ENCODE measurements around the gene NLRP12.

DNA sequence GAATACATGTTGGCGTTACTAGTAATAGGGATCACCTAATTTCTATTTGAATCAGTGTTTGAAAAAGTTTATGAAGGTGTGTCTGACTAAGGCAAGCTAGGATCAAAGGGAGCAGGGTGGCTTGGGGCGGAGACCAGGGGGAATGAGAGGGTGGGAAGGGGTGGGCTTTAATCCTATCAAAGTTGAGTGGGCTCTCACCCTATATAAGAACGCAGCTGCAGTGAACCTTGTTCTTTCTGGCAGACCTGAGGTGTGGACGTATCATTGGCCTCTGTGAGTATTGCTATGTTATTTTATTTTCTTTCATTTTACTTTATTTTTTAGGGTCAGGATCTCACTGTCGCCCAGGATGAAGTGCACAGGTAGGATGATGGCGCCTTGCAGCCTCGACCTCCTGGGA lies 37.4 kb downstream of the NLRP12 start:
- TF ChIP-seq SP2 (tag by site-specific recombination; IDR thresholded peaks at IDR 0.05) (no peak), SCRT1 (tag by site-specific recombination; IDR thresholded peaks at IDR 0.05; ENCODE audit: borderline replicate concordance) (no peak), ZNF10 (tag by site-specific recombination; IDR thresholded peaks at IDR 0.05) (no peak), TCF7L2 (IDR thresholded peaks at IDR 0.05; ENCODE audit: borderline replicate concordance, low read depth, low read length) (no peak)
- TF ChIP-seq, protein P1, sequence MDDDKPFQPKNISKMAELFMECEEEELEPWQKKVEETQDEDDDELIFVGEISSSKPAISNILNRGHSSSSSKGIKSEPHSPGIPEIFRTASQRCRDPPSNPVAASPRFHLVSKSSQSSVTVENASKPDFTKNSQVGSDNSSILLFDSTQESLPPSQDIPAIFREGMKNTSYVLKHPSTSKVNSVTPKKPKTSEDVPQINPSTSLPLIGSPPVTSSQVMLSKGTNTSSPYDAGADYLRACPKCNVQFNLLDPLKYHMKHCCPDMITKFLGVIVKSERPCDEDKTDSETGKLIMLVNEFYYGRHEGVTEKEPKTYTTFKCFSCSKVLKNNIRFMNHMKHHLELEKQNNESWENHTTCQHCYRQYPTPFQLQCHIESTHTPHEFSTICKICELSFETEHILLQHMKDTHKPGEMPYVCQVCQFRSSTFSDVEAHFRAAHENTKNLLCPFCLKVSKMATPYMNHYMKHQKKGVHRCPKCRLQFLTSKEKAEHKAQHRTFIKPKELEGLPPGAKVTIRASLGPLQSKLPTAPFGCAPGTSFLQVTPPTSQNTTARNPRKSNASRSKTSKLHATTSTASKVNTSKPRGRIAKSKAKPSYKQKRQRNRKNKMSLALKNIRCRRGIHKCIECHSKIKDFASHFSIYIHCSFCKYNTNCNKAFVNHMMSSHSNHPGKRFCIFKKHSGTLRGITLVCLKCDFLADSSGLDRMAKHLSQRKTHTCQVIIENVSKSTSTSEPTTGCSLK (tag by site-specific recombination; IDR thresholded peaks at IDR 0.05): no peak
- TF ChIP-seq, protein P2, sequence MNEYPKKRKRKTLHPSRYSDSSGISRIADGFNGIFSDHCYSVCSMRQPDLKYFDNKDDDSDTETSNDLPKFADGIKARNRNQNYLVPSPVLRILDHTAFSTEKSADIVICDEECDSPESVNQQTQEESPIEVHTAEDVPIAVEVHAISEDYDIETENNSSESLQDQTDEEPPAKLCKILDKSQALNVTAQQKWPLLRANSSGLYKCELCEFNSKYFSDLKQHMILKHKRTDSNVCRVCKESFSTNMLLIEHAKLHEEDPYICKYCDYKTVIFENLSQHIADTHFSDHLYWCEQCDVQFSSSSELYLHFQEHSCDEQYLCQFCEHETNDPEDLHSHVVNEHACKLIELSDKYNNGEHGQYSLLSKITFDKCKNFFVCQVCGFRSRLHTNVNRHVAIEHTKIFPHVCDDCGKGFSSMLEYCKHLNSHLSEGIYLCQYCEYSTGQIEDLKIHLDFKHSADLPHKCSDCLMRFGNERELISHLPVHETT (tag by site-specific recombination; IDR thresholded peaks at IDR 0.05): no peak
- TF ChIP-seq, protein P3, sequence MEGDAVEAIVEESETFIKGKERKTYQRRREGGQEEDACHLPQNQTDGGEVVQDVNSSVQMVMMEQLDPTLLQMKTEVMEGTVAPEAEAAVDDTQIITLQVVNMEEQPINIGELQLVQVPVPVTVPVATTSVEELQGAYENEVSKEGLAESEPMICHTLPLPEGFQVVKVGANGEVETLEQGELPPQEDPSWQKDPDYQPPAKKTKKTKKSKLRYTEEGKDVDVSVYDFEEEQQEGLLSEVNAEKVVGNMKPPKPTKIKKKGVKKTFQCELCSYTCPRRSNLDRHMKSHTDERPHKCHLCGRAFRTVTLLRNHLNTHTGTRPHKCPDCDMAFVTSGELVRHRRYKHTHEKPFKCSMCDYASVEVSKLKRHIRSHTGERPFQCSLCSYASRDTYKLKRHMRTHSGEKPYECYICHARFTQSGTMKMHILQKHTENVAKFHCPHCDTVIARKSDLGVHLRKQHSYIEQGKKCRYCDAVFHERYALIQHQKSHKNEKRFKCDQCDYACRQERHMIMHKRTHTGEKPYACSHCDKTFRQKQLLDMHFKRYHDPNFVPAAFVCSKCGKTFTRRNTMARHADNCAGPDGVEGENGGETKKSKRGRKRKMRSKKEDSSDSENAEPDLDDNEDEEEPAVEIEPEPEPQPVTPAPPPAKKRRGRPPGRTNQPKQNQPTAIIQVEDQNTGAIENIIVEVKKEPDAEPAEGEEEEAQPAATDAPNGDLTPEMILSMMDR (tag by site-specific recombination; IDR thresholded peaks at IDR 0.05): no peak
